Activated CD8-positive, alpha-beta T cell treated with anti-CD3 and anti-CD28 coated beads for 36 hours (primary cell): ENCODE measurements around the gene TNS1. TPM values are rescaled to one million over a fixed set of nuclear protein-coding genes. Genes with fewer than 3 reads are reported as not detected.

Experiments
- ATAC-seq: fragments of 200-7000 bp; cut with Tn5 transposase; one replicate; pipeline ENCODE4 v1.10.0; 2021; ENCODE audit warnings: mild to moderate bottlenecking, moderate library complexity
- CTCF ChIA-PET: fragments of 350-600 bp; sonication (Branson Sonifier 250); formaldehyde crosslinking; loops from one replicate; lab custom pipeline; 2021; ENCODE audit warnings: antibody characterized with exemption; lab: Charles Lee
- POLR2A ChIA-PET: fragments of 350-600 bp; sonication (Branson Sonifier 250); formaldehyde crosslinking; loops from one replicate; lab custom pipeline; 2021; ENCODE audit warnings: antibody characterized with exemption; lab: Charles Lee
- DNase-seq: peaks from one replicate; pipeline ENCODE4 v3.0.0-alpha.2; 2020
- H3K27ac Mint-ChIP-seq: one replicate; pipeline ENCODE4 v1.8.0; 2021; ENCODE audit warnings: mild to moderate bottlenecking, mixed read lengths
- H3K27me3 Mint-ChIP-seq: one replicate; pipeline ENCODE4 v1.8.0; 2021; ENCODE audit warnings: mixed read lengths
- H3K36me3 Mint-ChIP-seq: one replicate; pipeline ENCODE4 v1.8.0; 2021; ENCODE audit warnings: low read depth, mixed read lengths
- H3K4me1 Mint-ChIP-seq: one replicate; pipeline ENCODE4 v1.8.0; 2021; ENCODE audit warnings: low read depth, mixed read lengths
- H3K4me3 Mint-ChIP-seq: one replicate; pipeline ENCODE4 v1.8.0; 2021; ENCODE audit warnings: mild to moderate bottlenecking, moderate library complexity, mixed read lengths
- H3K9me3 Mint-ChIP-seq: one replicate; pipeline ENCODE4 v1.8.0; 2021; ENCODE audit warnings: mixed read lengths
- intact Hi-C: fragments of 100-400 bp; cut with micrococcal nuclease; formaldehyde crosslinking; loops from one replicate; pipeline ENCODE4 v1.10.0; 2022
- total RNA-seq, 2 experiments: library from RNA; stranded (reverse); gene quantifications; one replicate each; pipeline ENCODE4 v1.2.3, GENCODE V29; 2021
- TF ChIP-seq, protein P1 (sequence below): fragments of 200-600 bp; IDR thresholded peaks from one replicate; pipeline ENCODE4 v1.8.0; 2022; ENCODE audit warnings: antibody characterized with exemption, mild to moderate bottlenecking

Gene TNS1
- total RNA-seq, 2 experiments from 2014 or later: 1.8 to 2.0 TPM

GRCh38 chr2:217805668-217806481 lies 196.9 kb downstream of the TNS1 start:
- Mint-ChIP-seq H3K27ac (no peak overlapping the region), H3K4me1 (no peaks in the 10 kb centered on the region), H3K36me3 (no peaks in the 10 kb centered on the region), H3K9me3 (no peaks in the 10 kb centered on the region), H3K4me3 (no peak overlapping the region), H3K27me3 (no peaks in the 10 kb centered on the region)
- DNase-seq (no peak), ATAC-seq (no peak)
- TF ChIP-seq, protein P1, sequence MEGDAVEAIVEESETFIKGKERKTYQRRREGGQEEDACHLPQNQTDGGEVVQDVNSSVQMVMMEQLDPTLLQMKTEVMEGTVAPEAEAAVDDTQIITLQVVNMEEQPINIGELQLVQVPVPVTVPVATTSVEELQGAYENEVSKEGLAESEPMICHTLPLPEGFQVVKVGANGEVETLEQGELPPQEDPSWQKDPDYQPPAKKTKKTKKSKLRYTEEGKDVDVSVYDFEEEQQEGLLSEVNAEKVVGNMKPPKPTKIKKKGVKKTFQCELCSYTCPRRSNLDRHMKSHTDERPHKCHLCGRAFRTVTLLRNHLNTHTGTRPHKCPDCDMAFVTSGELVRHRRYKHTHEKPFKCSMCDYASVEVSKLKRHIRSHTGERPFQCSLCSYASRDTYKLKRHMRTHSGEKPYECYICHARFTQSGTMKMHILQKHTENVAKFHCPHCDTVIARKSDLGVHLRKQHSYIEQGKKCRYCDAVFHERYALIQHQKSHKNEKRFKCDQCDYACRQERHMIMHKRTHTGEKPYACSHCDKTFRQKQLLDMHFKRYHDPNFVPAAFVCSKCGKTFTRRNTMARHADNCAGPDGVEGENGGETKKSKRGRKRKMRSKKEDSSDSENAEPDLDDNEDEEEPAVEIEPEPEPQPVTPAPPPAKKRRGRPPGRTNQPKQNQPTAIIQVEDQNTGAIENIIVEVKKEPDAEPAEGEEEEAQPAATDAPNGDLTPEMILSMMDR: no peak
- intact Hi-C loops: no loop called here
- ChIA-PET POLR2A (no interaction called here), CTCF (no interaction called here)

GRCh38 chr2:217804791-217805667 lies 197.8 kb downstream of the TNS1 start:
- intact Hi-C loops: no loop called here
- DNase-seq (no peak), ATAC-seq (no peak)
- no peak overlapping the region for H3K27ac Mint-ChIP-seq
- ChIA-PET POLR2A (no interaction called here), CTCF (no interaction called here)
- H3K9me3 Mint-ChIP-seq: no peaks in the 10 kb centered on the region
- H3K4me1 Mint-ChIP-seq: no peaks in the 10 kb centered on the region
- H3K36me3 Mint-ChIP-seq: no peaks in the 10 kb centered on the region
- no peak overlapping the region for H3K4me3 Mint-ChIP-seq
- TF ChIP-seq, protein P1: no peak
- no peaks in the 10 kb centered on the region for H3K27me3 Mint-ChIP-seq

- TF ChIP-seq, protein P1: no peak
- Mint-ChIP-seq H3K4me1 (no peaks in the 10 kb centered on the region), H3K9me3 (no peaks in the 10 kb centered on the region), H3K4me3 (no peak overlapping the region), H3K27ac (no peak overlapping the region), H3K36me3 (no peaks in the 10 kb centered on the region), H3K27me3 (no peaks in the 10 kb centered on the region)
- ChIA-PET CTCF (no interaction called here), POLR2A (no interaction called here)
- intact Hi-C loops: no loop called here
- DNase-seq: no peak
- ATAC-seq: no peak
Observed at GRCh38 chr2:217804338-217804737, 198.5 kb downstream of the TNS1 start.

GRCh38 chr2:217803653-217803960 lies 199.2 kb downstream of the TNS1 start:
- Mint-ChIP-seq H3K9me3 (no peaks in the 10 kb centered on the region), H3K27me3 (no peaks in the 10 kb centered on the region), H3K36me3 (no peaks in the 10 kb centered on the region), H3K27ac (no peak overlapping the region), H3K4me1 (no peaks in the 10 kb centered on the region), H3K4me3 (no peak overlapping the region)
- CTCF ChIA-PET: interaction anchor here (1.2 kb wide), 1 partner anchor 14 kb away, joined by 6 read pairs; no protein-coding TSS in a partner anchor
- TF ChIP-seq, protein P1: no peak
- DNase-seq (no peak), ATAC-seq (no peak)
- POLR2A ChIA-PET: interaction anchor here (0.5 kb wide), 1 partner anchor 18 kb away, joined by 3 read pairs; no protein-coding TSS in a partner anchor
- intact Hi-C loops: no loop called here
